ENCODE measurements around the gene GPR142.

- TF ChIP-seq CTCF (IDR thresholded peaks at IDR 0.05): no peak
- TF ChIP-seq POLR2A (IDR thresholded peaks at IDR 0.05): no peak
Observed at GRCh38 chr17:74358697-74359096, 8.6 kb upstream of the GPR142 start.

All from lower leg skin (tissue), 3 donors.